ENCODE data around the gene CFL2. TPM values are rescaled to one million over a fixed set of nuclear protein-coding genes. Genes with fewer than 3 reads are reported as not detected.

CFL2 gene
- total RNA-seq, 1 donor from 2014 or later, result 69.6 TPM

- no peak for DNase-seq (ENCODE audit: extremely low read depth, low read depth, low spot score)
These were observed 37.7 kb downstream of the CFL2 start for GRCh38 chr14:34676516-34677211.

GRCh38 chr14:34673702-34674101 lies 40.7 kb downstream of the CFL2 start:
- DNase-seq (ENCODE audit: extremely low read depth, low read depth, low spot score), result no peak

DNA sequence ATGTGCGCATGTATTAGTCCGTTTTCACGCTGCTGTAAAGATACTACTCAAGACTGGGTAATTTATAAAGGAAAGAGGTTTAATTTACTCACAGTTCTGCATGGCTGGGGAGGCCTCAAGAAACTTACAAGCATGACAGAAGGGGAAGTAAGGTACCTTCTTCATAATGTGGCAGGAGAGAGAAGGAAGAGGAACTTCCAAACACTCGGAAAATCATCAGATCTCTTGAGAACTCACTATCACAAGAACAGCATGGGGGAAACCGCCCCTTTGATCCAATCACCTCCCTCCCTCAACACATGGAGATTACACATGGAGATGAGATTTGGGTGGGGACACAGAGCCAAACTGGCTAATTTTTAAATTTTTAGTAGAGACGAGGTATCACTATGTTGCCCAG lies 42.7 kb downstream of the CFL2 start:
- no peak for DNase-seq (ENCODE audit: extremely low read depth, low read depth, low spot score)

DNA sequence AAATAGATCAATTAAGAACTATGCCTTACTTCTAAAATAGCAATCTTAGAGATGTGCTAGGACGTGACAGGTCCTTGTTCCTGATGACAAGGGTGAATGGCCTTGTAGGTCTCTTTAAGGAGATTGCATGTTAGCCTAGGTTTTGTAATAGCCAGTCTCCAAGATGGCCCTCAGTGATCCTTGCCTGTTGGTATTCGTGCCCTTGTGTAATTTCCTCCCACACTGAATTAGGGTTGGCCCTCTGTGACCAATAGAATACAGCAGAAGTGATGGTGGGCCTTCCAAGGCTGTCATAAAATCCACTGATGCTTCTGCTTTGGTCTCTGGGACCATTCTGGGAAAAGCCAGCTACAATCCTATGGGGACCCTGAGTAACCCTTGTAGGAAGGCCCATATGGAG lies 46.3 kb downstream of the CFL2 start:
- no peak for DNase-seq (ENCODE audit: extremely low read depth, low read depth, low spot score)

DNA sequence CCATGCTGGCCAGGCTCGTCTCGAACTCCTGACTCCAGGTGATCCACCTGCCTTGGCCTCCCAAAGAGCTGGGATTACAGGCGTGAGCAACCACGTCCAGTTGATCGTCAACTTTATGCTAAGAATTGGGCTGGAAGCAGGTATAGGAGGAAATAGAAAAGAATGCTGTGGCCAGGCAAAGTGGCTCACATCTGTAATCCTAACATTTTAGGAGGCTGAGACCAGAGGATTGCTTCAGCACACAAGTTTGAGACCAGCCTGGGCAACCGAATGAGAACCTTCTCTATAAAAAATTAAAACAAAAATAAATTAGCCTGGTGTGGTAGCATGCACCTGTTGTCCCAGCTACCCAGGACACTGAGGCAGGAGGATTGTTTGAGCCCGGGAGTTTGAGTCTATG lies 47.4 kb downstream of the CFL2 start:
- no peak for DNase-seq (ENCODE audit: extremely low read depth, low read depth, low spot score)

DNA sequence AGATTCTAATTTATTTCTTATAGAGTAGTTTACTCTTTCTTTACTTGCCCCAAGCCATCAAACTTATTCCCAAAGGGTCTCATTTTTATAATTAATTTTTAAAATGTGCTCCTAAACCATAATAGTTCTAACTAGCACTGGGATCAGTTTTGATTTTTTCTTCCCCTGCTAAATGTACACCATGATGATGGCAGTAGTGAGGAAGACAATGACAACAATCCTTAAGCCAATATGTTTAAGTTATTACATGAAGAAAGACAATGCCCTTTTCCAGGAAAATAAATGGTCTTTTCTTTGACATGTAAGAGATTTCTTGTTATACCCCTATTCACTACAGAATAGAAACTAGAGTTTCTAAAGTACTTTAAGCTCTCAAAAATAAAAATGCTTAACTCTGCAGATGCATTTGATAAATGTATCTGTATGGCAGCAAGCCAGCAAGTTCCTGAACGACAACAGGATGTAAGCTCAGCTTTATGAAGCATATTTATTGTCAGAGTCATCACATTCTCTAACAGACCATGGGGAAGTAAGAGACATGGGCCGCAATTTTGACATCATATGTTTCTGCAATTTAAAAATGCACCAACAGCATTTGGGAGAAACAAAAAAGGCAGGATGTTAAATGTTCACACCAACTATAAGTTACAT lies 48.5 kb downstream of the CFL2 start:
- peak; percentile 81 for DNase-seq (ENCODE audit: extremely low read depth, low read depth, low spot score)

DNA sequence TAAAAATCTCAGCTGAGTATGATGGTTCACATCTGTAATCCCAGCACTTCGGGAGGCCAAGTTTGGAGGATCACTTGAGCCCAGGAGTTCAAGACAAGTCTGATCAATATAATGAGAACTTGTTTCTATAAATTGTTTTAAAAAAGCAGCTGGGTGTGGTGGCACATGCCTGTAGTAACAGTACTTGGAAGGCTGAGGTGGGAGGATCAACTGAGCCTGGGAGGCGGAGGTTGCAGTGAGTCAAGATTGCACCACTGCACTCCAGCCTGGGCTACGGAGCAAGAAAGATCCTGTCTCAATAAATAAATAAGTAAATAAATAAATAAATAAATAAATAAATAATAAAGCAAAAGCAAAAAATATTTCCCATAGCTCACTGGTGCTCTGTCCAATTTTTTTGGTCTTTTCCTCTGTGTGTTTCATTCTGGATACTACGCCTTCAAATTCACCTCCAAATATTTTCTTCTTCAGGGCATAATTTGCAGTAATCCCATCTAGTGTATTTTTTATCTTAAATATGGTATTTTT lies 51.8 kb downstream of the CFL2 start:
- DNase-seq (ENCODE audit: extremely low read depth, low read depth, low spot score), result no peak

DNA sequence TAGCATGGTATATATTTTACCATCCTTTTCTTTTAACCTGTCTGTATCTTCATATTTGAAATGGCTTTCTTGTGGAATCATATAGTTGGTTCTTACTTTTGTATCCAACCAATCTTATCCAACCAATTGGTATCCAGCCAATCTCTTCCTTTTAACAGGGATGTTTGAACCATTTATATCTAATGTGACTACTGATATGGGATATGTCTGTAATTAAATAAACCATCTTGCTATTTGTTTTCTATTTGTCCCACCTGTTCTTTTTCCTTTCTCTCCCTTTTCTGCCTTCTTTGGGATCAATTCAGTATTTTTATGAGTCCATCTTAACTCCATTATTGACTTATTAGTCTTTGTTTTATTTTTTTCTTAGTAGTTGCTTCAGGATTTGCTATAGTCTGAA lies 53.6 kb downstream of the CFL2 start:
- DNase-seq (ENCODE audit: extremely low read depth, low read depth, low spot score), result no peak

Other genes with a start within 250 kb of the CFL2 start
- 18.9 and 23.5 TPM in 2 replicates for gene EAPP, start 174.9 kb downstream of the CFL2 start, total RNA-seq
- gene SNX6, start 84.4 kb downstream of the CFL2 start, total RNA-seq, result 161 and 256 TPM in 2 replicates
- gene BAZ1A, start 160.8 kb upstream of the CFL2 start, total RNA-seq, result 36.9 and 53.4 TPM in 2 replicates